GM18861 (cell line): ENCODE measurements around the gene ADCK2.
"Not testable (repeated sequence)": the region's sequence is repeated elsewhere in the genome, so short reads cannot be mapped to it uniquely, and the experiment has no call there.

Experiments
- ATAC-seq: cut with Tn5 transposase; IDR thresholded peaks from one replicate; pipeline ENCODE4 v1.9.1; 2021; ENCODE audit not compliant: unreplicated experiment

ADCK2 gene

GRCh38 chr7:140645166-140645900 lies 27.4 kb upstream of the ADCK2 start:
- no peak for ATAC-seq

DNA sequence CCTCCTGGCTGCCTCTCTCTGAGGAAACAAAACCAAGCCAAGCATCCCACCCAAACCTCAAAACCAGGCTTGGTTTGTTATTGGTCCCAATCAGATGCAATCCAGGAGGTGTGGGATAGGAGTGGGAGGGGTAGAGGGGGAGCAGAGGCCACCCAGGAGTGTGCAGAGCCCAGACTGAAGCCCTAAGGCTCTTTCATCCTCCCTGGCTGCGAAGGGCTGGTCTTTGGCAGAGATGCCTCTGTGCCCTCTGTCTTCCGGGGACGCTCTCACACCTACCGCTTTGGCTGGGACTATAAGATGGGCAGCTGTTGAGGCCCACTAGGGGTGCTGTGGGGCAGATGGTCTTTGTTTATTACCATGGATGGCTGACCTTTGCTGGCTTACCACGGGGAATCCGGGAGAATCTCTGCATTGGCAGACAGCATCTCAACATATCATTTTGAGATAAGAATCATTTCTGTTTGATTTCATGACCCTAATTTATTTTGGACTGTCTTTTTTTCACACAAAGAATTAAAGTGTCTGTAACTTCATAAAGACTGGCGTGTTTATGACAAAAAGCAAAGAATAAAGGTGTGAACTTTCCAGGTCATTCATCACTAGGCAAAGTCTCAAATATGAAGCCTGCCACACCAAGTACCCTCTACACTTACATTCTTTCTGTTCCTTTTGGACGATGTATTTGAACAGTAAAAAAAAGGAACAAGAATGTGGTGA lies 25.7 kb upstream of the ADCK2 start:
- peak; percentile 88 for ATAC-seq

DNA sequence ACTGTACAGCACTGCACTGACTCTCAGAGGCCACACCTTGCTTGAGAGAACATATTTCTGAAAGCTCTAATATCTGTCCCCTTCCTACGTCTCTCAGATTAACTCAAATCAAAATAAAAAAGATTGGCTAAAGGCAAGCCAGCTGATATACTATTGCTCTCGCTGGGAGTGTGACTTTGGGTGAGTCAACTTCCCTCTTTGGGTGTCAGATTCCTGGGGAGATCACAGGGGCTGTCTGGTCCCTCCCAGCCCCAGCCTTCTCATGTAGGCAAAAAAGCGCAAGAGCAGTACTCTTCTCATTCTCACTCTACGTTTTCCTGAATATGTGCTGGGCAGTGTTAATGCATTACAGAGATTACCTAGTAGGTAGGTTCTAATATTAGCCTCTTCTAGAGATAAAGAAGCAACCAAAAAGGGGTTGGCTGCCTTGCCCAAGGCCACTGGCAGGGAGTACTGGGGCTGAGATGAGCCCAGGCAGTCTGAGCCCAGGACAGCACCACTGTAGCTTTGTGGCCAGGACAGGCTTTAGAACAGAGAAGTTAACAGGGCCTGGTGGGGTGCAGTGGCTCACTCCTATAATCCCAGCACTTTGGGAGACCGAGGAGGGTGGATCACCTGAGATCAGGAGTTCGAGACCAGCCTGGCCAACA lies 23.1 kb upstream of the ADCK2 start:
- no peak for ATAC-seq

GRCh38 chr7:140650367-140650766 lies 22.4 kb upstream of the ADCK2 start:
- no peak for ATAC-seq

GRCh38 chr7:140653319-140654108 lies 19.2 kb upstream of the ADCK2 start:
- no peak for ATAC-seq

- no peak for ATAC-seq
Measured at GRCh38 chr7:140654109-140654387, 18.7 kb upstream of the ADCK2 start.

- ATAC-seq, result no peak
Measured at GRCh38 chr7:140654661-140655060, 18.1 kb upstream of the ADCK2 start.

GRCh38 chr7:140655511-140656408 lies 17.0 kb upstream of the ADCK2 start:
- ATAC-seq, result no peak

DNA sequence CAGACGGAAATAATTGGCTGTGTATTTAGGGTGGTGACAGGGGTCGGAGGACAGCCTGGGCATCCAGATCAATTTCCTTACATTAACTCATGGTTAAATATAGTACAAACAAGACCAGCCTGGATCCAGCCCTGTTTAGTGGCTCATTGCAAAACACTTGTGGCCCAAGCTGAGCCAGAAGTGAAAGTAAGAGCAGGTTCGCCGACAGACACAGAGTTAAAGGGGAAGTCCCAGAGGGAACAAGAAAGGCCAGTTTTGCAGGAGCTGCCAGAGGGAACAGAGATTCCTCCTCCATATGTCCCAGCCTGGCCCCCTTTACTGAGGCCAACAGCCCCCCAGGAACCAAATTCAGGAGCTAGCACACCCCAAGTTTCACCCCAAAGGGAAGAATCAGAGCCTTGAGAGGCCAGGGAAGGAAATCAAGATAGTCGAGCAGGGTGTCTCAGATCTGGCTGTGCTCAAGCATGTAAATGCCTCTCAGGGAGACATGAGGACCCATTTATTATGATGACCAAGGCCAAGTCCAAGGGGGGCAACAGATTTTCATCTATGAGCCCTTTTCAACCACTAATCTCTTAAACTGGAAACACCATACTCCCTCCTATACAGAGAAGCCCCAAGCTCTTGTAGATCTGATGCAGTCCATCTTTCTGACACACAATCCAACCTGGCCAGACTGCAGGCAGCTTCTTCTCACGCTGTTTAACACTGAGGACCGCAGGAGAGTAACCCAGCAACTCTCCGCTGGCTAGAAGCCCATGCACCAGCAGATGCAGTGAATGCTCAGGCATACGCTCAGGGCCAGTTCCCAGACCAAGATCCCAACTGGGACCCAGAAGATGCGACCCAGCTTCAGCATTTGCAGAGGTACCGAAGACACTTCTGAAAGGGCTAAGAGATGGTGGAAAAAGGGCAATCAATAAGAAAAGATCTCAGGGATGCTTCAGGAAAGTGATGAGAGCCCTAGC lies 15.9 kb upstream of the ADCK2 start:
- ATAC-seq, result peak; percentile 79

DNA sequence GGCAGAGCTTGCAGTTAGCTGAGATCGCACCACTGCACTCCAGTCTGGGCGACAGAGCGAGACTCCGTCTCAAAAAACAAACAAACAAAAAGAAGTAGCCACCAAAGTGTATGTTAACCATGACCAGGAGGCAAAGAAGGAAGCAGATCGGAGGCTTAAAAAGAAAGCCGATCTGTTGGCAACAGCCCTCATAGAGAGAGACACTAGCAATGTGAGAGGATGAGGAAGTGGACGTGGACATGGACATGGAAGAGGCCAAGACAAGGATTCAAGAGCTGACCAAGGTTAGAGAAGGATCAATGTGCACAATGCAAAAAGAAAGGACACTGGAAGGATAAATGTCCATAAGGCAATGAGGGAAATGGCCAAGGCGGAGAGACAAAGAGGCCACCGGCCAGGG lies 14.9 kb upstream of the ADCK2 start:
- no peak for ATAC-seq

DNA sequence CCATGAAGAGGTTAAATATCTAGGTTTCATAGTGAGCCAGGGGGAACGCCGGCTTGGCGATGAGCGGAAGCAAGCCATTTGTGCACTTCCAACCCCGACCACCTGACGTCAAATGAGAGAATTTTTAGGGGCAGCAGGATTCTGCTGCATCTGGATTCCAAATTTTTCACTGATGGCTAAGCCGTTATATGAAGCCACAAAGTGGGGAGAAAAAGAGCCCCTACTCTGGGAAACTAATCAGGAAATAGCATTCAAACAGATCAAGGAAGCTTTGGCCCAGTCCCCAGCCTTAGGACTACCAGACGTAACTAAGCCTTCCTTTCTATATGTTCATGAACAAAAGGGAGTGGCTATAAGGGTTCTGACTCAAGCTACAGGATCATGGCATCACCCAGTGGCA lies 12.9 kb upstream of the ADCK2 start:
- no peak for ATAC-seq

- no peak for ATAC-seq
Measured at GRCh38 chr7:140661124-140661523, 11.6 kb upstream of the ADCK2 start.

- not testable (repeated sequence) for ATAC-seq
Measured at GRCh38 chr7:140662938-140663337, 9.8 kb upstream of the ADCK2 start.

- ATAC-seq, result no peak
Measured at GRCh38 chr7:140667476-140667875, 5.3 kb upstream of the ADCK2 start.

- ATAC-seq, result no peak
Measured at GRCh38 chr7:140668641-140669040, 4.1 kb upstream of the ADCK2 start.

- no peak for ATAC-seq
Measured at GRCh38 chr7:140669352-140669751, 3.4 kb upstream of the ADCK2 start.

DNA sequence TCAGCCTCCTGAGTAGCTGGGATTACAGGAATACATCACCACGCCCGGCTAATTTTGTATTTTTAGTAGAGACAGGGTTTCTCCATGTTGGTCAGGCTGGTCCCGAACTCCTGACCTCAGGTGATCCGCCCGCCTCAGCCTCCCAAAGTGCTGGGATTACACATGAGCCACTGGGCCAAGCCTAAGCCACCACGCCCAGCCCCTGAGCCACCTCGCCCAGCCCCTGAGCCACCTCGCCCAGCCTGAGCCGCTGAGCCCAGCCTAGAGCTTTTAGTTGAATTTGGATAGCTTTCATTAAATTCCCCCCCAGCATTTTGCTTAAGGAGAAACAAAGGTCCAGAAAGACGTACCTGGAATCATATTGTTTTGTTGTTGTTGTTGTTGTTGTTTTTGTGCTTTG lies 2.9 kb upstream of the ADCK2 start:
- not testable (repeated sequence) for ATAC-seq

- no peak for ATAC-seq
Measured at GRCh38 chr7:140670343-140670935, 2.3 kb upstream of the ADCK2 start.

GRCh38 chr7:140671966-140672365 lies 779 bp upstream of the ADCK2 start:
- ATAC-seq, result no peak
